SW480 (cell line): ENCODE data around the gene GALNT18.

Experiments used
- DNase-seq: peaks from one replicate; pipeline ENCODE4 v3.0.0-alpha.2; 2016; ENCODE audit warnings: low spot score

GALNT18 gene

DNA sequence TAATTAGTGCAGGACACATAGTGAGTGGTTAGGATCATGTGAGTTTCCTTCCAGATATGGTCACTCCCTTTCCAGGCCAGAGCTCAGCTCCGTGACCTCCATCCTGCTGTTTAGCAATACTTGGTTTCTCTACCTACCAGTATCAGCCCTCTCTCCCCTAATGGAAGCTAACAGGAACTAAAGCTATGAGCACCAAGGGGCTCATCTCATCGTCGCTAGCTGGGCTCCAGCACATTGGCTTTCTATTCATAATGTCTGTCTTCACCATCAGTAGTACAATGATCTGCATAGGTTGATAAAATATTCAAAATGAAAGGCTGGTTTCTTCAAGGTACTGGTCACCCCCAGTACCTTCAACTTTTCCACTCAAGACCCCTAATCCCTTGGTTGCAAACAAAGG is 2.4 kb upstream of the GALNT18 start:
- DNase-seq, result no peak

DNA sequence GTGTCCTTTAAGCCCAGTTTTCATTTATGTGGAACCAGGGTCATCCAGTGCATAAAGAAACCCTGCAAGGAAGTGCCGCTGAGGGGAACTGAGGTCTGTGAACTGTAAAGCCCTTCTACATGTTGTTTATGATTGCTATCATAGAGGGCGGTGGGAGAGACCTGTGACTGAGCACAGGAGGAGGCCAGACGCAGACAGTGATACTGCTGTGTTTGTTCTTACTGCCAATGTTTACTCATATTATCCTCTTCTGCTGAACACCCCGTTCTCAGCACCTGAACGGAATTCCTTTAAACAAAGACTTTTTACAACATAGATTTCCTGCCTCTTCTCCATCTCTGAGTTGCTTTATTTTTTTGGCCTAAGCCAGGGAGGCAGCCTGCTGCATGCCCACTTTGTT is 967 bp upstream of the GALNT18 start:
- DNase-seq, result no peak

DNA sequence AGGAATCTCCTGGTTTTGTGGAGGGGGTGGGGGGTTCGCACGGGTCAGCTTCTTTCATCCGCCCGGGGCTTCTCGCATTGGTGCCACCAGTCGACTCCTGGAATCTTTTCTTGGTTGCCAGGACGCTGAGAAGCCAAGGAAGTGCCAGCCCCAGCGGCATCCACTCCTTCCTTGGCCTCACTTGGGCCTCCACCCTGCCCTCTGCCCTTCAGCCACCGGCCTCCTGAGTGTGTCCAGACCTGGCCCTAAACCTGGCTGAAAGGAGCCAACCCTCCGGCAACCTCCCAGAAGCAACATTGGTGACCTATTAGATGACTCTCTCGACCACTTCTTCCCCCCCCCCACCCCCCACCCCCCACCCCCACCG is 518 bp upstream of the GALNT18 start:
- DNase-seq, result no peak

DNA sequence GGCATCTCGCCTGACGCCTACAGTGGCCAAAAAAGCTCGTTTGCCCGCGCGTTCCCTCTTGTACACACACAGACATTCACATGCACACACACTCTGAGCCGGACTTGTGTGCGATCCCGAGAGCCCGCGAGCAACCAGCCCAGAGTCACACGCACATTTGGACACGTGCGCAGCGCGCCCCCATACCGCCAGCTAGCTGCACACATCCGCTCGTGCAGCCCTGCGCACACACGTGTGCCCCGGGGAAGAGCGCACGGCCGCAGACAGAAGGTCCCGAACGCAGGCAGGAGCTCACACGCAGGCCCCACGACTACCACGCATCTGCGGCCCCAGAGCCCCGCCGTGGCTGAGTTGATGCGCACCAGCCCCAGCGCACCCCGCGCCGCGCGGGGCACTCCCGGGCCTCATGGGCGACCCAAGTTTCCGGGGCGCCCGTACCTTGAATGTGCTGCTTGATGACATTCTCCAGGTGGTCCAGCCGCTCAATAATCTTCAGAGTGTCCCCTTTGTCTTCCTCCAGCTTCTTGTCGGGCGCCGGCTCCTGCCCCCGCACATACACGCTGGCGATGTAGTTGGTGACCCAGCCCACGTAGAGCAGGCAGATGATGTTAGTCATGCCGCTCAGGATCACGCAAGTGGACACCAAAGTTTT is 758 bp downstream of the GALNT18 start:
- DNase-seq, result peak; percentile 57

DNA sequence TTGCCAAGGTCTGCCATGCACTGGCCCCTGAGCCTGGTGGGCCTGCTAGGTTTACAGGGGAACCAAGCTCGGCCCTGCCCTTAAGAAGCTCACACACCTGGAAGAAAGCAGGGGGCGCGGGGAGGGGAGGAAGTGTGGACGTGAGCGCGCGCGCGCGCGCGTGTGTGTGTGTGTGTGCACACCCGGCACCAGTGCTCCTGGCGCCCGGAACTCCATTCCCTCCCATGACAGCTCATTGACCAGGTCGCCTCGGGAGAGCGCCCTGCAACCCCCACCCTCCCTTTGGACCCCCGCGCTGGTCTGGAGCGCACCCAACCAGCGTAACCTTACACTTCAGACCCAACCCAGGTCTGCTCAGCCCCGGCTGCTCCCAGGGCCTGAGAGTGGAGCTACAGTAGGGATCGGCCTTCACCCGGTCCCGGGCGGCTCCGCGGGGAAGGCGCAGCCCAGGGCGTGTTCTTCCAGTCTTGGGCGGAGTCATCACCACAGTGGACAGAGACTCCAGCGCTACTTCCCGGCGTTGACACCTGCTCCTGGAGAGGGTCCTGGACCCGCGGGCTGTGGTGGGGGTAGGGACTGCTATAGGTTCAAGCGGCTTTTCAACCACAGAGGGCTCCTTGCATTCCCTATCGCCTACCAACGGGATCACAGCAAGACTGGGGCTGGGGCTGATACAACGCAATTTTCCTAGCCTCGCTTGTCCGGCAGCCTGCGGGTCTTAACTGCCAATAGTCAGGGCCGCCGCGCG is 1.5 kb downstream of the GALNT18 start:
- peak; percentile 71 for DNase-seq

DNA sequence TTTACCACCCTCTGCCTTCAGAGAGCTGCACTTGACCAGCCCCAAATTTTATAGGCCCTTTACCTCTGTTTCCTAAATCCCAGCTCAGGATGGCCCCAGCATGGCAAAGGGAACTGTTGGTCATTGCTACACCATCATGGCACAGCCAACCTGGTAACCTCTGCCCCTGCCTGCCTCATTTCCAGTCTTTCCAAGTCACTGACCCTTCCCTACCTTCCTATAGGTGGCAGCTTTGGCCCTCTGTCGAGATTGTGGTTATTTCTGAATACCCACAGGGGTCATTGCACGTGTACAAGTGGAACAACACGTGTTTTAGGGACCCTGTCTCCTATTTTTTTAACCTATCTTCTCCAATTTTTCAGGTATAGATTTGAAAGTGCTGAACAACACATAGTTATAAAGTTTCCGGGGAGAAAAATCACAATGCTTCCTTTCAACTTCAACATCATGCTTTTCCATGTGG is 2.8 kb downstream of the GALNT18 start:
- DNase-seq, result peak; percentile 42

DNA sequence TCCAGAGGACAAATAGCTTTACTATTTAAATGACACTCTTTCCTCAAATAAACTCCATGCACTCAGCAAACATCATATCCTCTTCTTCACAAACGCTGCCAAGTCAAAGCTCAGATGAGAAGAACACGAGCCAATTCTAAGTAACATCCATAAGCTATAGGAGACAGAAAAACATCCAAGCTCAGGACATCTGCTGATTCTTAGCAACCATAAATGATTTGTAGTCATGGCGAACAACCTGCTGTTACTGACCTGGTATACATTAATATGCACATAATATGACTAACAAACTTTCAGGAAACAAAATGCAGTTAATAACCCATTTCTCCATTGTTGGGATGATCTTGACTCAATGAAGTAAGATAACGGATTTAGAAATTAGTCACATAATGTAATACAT is 6.7 kb downstream of the GALNT18 start:
- DNase-seq, result no peak

DNA sequence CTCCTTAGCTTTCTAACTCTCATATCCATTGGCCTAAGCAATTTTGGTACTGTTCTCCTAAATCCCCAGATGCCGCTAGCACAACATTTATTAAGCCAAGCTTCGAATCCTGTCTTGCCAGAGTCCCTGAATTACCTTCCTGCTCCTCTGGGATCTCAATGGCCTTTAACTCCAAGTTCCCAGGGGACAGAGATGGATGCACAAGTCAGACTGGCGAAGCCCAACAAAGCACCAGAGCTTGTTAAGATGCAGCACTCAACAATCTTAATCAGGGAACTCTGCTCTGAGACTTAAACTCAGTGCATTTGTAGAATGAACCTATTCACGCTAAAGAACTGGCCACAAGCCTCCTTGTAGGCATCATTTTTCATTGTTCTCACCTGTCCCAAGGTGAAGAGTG is 9.4 kb downstream of the GALNT18 start:
- no peak for DNase-seq

DNA sequence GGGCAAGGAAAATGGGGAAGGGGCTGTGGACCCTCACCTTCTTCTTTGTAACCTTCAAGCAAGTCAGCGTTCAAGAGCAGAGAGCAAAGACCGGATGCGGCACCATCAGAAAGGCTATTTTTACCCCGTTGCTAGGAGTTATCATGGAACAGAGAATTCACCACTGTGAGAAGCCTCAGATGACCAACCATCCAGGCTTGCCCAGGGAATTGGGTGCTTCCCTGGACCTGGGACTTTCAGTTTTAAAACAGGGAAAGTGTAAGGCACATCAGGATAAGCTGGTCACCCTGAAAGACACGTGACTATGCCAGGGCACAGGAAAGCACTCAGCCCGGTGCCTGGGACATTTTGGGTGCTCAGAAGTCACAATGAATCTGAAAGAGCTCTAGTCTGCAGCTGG is 10.4 kb downstream of the GALNT18 start:
- DNase-seq, result no peak

DNA sequence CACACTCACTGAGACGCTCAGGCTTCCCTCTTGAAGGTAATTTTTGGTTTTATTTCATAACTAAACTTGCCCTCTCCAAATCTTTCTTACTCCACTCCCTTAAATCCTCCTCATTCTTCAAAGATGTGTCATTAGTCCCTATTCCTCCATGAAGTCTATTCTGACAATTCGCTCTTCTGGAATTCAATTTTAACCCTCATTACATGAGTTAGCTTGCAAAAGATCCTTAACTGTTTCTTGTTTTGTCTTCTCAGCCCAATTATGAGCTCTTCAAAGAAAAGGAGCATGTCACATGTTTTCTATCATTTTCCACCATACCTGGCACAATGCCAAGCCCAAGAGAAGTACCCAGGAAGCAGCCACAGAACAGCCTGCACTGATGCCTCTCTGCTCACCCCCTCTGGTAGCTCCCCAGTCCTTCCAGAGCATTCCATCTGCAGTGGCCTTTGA is 13.0 kb downstream of the GALNT18 start:
- DNase-seq, result peak; percentile 70

DNA sequence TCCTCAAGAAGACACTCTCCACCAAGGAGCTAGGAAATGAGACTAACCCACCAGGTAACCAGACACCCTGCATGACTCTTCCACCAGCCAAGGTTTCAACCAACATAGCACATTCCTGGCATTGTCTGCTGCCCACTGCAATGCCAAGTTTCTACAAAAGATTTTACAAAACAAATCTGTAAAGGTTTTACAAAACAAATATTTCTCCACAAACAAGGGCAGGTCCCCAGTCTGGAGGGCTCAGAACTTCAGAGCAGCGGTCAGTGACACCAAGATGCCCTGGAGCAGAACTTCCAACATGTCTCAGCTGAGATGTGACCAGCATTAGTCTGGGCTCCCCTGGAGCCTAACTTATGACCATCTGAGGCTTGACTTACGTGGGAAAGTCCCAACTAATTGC is 14.0 kb downstream of the GALNT18 start:
- peak; percentile 42 for DNase-seq

DNA sequence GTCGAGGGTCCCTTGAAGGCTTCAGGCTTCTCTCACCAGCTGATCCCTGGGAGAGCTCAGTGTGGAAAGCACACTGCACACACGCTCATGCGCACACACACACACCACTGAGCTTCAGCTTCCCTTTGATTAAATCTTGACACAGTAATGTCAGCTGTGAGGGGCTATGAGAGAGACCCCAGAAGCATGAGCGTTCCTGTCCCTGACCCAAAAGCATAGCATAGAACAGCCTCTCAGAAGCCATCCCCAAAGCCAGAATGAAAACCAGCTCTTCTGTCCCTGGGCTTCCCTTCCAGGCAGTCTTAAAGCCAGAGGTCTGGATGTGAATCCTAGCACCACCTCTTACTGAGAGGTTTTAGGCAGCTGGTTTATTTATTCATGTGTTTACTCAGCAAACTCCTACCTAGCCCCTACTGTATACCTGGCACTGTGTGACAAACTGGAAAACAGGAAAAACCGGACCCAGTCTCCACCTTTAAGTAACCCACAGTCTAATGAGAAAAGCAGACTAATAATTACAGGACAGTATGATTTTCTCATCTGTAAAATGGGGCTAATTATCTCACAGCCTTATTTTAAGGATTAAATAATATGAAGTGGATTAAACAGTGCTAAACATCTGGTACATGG is 15.9 kb downstream of the GALNT18 start:
- no peak for DNase-seq

DNA sequence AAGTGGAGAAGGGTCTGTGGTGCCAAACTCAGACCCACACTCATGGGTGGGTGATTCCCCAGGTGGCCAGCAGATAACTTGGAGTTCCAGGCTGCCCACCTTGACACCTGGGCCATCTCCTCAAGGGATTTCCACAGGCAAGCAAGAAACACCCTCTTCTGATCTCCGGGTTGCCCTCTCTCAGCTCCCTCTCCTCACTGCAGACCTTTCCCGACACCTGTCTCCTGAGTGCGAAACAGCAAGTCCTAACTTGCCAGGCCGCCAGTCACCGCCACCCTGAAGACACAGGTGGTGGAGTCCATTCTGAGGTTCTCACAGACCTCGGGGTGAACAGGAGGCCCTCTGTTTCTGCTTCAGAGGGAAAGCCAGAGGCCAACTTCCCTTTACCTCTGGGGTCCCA is 16.6 kb downstream of the GALNT18 start:
- no peak for DNase-seq

DNA sequence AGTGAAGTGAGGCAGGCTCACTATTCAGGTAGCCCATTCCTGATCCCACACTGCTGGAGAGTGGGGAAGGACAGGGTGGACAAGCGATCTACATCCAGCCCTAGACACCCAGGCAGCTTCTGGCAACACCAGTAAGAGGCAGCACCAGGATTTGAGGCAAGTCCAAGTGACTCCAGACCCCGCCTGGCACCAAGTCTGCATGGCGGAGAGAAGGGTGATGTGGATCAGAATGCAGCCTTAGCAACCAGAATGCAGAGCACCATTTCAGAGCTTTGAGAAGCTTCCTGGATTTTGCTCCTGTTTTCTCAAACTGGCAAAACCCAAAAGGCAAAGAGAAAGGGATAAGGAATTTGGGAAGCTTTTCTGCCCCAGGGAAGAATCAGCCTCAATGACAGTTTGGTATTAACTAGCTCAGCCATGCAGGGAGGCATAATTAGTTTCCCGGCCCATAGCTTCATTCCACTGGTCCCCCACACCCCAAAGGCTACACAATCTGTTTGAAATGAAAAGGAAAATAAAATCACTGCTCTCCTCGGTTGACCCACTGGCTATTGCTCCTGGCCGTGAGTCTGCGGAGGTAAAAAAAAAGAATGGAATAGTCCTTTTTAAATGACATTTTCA is 17.3 kb downstream of the GALNT18 start:
- no peak for DNase-seq

DNA sequence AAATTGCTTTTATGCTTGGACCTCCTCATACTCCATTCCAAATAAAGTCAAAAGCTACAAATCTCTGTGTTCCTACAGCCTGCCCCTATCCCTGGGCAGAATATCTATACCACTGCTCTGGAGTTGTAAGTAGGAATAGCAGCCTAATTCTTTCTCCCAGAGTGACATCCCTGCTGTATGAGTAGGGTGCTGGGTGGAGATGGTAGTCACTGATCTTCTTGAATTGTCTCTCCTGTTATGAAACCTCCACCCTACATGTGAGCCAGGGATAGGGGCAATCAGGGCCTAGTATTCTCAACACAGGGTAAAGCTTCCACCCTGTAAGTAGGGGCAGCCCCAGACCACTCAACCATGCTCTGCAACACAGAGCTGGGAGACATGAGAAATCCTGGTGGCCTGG is 19.8 kb downstream of the GALNT18 start:
- no peak for DNase-seq

DNA sequence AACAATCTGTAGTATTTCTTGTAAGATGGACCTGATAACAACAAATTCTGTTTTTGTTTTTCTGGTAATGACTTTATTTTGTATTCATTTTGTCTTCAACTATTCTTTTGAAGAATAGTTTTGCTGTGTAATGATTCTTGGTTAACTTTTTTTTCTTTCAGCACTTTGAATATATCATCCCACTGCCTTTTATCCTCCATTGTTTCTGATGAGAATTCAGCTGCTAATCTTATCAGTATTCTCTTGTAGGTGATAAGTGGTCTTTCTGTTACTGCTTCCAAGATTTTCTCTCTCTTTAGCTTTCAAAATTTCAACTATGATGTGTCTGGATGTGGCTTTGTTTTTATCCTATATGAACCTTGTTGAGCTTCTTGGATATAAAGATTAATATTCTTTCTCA is 21.5 kb downstream of the GALNT18 start:
- no peak for DNase-seq

DNA sequence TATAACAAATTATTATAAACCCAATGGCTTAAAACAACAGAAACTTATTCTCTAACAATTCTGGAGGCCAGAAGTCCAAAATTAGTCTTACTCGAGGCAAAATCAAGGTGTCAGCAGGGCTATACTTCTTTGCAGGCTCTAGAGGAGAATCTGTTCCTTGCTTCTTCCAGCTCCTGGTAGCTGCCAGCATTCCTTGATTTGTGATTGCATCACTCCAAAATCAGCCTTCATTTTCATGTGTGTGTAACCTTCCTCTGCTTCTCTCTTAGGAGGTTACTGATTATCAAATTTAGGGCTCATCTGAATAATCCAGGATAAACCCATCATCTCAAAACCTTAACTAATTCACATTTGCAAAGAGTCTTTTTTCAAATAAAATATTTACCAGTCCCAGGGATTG is 23.6 kb downstream of the GALNT18 start:
- no peak for DNase-seq

DNA sequence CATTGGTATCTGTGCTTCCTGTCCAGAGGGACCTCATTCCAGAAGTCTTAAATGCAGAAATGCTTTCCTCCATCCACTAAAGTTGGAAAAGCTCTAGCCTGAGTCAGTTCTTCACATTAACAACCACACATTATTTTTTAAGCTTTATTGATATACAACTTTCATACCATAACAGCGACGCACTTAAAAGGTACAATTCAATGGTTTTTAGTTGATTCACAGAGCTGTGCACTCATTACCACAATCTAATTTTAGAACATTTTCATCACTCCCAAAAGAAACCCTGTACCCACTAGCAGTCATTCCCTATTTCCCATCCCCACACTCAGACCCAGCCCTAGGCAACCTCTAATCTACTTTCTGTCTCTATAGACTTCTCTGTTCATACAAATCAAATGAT is 27.6 kb downstream of the GALNT18 start:
- no peak for DNase-seq

DNA sequence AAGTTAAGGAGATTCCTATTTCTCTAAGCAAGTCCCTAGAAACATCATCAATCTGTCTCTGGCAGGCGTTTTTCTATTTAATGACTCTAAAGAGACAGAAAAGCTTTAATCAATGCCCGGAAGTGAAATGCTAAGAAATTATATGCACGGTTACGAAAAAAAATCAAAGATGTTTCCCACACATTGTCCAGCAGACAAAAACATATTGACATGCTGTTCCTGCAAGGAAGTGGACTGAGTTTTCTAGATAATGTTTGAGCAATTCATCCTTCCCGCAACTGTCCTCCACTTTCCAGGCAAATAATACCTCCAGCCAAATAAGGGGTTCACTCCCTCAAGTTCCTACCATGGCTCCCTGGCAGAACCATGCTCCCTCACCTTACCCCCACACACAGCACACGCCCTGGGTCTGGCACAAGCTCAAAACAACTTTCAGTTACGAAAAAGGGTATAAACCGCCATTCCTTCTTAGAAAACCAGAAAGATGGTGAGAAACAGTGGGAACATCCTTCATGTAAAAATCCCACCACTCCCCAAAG is 29.6 kb downstream of the GALNT18 start:
- no peak for DNase-seq

DNA sequence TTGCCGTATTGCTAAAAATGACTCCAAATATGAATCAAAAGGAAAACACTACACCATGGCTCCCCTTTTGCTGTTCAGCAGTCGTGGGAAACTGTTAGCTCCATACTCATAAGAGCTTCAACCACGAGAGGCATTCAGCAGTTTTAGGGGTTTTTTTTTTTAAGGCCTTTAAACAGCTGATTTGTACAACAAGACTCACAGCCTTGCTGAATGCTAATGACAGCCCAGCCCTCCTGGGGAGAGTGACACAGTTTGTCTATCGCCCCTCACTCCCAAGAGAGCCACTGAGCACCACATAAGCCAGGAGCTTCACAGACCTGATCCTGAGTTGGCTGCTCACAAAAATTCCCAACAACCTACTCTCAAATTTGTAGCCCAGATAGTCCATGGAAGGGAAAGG is 32.4 kb downstream of the GALNT18 start:
- DNase-seq, result no peak

DNA sequence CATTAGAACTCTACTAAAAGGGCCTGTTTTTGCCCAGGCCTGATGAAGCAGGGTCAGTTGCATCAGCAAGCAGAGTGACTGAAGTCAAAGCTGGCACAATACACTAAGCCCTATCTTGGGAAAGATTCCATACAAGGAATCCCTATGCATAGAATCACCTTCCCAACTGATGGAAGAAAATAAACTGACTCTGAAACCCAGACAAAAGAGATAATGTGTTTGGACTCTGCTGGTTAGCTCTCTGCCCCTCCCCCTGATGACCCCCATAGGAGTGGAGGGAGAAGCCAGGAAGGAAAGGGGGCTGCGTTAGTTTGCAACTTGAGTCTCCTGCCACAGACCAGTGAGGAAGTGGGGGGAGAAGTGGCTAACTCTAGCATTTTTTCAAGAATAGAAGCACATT is 32.9 kb downstream of the GALNT18 start:
- DNase-seq, result no peak

DNA sequence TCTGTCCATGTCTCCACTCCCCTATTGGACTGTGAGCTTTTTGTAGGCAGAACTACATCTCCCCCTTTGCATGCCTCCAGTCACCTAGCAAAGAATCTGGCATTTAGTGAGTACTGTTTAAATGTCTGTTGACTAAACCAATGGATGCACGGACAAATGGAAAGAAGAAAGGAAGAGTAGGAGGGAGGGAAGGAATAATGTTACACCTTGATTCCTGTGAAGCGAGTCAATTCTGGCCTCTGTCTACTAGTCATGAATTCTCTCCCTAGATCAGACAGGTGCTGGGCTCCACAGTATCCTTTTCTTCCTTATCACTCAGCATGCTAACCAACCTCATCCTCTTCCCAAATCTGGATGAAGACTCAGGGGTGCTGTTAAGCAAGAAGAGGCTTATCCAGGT is 33.6 kb downstream of the GALNT18 start:
- DNase-seq, result peak; percentile 9

DNA sequence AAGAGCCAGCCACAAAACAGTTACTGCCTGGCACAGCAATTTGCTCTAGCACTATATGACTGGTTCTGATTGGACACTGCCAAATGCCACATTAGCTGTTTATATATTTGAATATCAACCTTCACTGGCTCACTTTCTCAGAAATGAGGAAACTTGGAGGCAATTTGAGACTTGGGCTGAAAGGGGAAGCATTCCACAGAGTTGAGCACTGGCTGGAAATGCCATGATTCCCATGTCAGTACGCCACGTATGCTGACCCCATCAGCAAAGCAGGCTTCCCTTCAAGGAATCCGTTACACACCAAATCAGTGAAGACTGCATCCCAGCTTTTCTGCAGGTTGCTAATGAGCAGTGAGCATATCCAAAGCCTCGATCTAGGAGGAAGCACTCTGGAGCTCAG is 34.7 kb downstream of the GALNT18 start:
- no peak for DNase-seq
